OCI-LY7 (cell line): ENCODE measurements around the gene INPP5A. TPM values are rescaled to one million over a fixed set of nuclear protein-coding genes. Genes with fewer than 3 reads are reported as not detected.

Experiments used
- BruUV-seq: library from RNA; stranded (reverse); fragments of 400-500 nt; replicated peaks from 2 replicates; lab custom pipeline; 2021; lab: Mats Ljungman, UMichigan
- CTCF ChIA-PET: fragments of 300-600 bp; sonication (Branson Sonifier 250); formaldehyde crosslinking; loops from one replicate; lab custom pipeline; 2022; ENCODE audit warnings: antibody characterized with exemption; ENCODE audit not compliant: unreplicated experiment; lab: Charles Lee
- POLR2A ChIA-PET: fragments of 300-600 bp; sonication (Branson Sonifier 250); formaldehyde crosslinking; loops from one replicate; lab custom pipeline; 2022; ENCODE audit warnings: antibody characterized with exemption; lab: Charles Lee
- DNase-seq: peaks from one replicate; pipeline ENCODE4 v3.0.0-alpha.2; 2015; ENCODE audit warnings: low spot score
- H2AFZ ChIP-seq: fragments of 200-600 bp; sonication (generic), shearing (Covaris generic); 2 replicates; pipeline ENCODE4 v1.6.1; 2014; ENCODE audit warnings: mild to moderate bottlenecking, antibody characterized with exemption, low read length, moderate library complexity
- H3K27ac ChIP-seq: fragments of 200-600 bp; sonication (generic); 2 replicates; pipeline ENCODE4 v1.5.1; 2014; ENCODE audit warnings: mixed run types, low read depth, mild to moderate bottlenecking, moderate library complexity, low read length, inconsistent platforms; ENCODE audit not compliant: poor library complexity, severe bottlenecking
- H3K36me3 ChIP-seq: fragments of 200-600 bp; sonication (generic); 2 replicates; pipeline ENCODE4 v1.6.1; 2014; ENCODE audit warnings: mild to moderate bottlenecking, antibody characterized with exemption, low read length, moderate library complexity, mixed read lengths; ENCODE audit not compliant: insufficient read depth
- H3K4me1 ChIP-seq: fragments of 200-600 bp; sonication (generic); 2 replicates; pipeline ENCODE4 v1.5.1; 2014; ENCODE audit warnings: mild to moderate bottlenecking, low read length; ENCODE audit not compliant: insufficient read depth, poor library complexity, severe bottlenecking
- H3K4me2 ChIP-seq: fragments of 200-600 bp; sonication (generic); 2 replicates; pipeline ENCODE4 v1.6.1; 2014; ENCODE audit warnings: mild to moderate bottlenecking, low read length
- H3K4me3 ChIP-seq: fragments of 200-600 bp; sonication (generic); 2 replicates; pipeline ENCODE4 v1.5.1; 2014; ENCODE audit warnings: mild to moderate bottlenecking, low read depth, low read length; ENCODE audit not compliant: poor library complexity, severe bottlenecking
- H3K79me2 ChIP-seq: fragments of 200-600 bp; sonication (generic); 2 replicates; pipeline ENCODE4 v1.6.1; 2016; ENCODE audit warnings: low read depth, mild to moderate bottlenecking, low read length, moderate library complexity, mixed read lengths; ENCODE audit not compliant: insufficient read depth
- H3K9me2 ChIP-seq: fragments of 200-600 bp; sonication (generic); 2 replicates; pipeline ENCODE4 v1.6.1; 2016; ENCODE audit warnings: mild to moderate bottlenecking, low read length, mixed read lengths; ENCODE audit not compliant: insufficient read depth
- H3K9me3 ChIP-seq: fragments of 200-600 bp; sonication (generic); 2 replicates; pipeline ENCODE4 v1.6.1; 2014; ENCODE audit warnings: mild to moderate bottlenecking, mixed run types, low read length, mixed read lengths
- H4K20me1 ChIP-seq: fragments of 200-600 bp; sonication (generic); 2 replicates; pipeline ENCODE4 v1.6.1; 2014; ENCODE audit warnings: mild to moderate bottlenecking, antibody characterized with exemption, low read length, moderate library complexity, mixed read lengths; ENCODE audit not compliant: insufficient read depth
- EZH2phosphoT487 ChIP-seq: fragments of 200-600 bp; sonication (generic); IDR thresholded peaks from 2 replicates; pipeline ENCODE4 v1.6.1; 2018; ENCODE audit warnings: low read depth, borderline replicate concordance, mild to moderate bottlenecking, mixed run types, antibody characterized with exemption, low read length, moderate library complexity, mixed read lengths
- intact Hi-C: fragments of 100-400 bp; cut with micrococcal nuclease; formaldehyde crosslinking; loops from one replicate; pipeline ENCODE4 v1.10.0; 2022; ENCODE audit not compliant: unreplicated experiment
- total RNA-seq, 2 experiments: library from RNA; depleted of rRNA in 1 of 2; stranded (reverse); fragments of >200 nt in 1 of 2; shearing (Covaris generic) in 1 of 2; gene quantifications; 2 replicates each; pipeline ENCODE4 v1.2.3, GENCODE V29; 2014 to 2022
- TF ChIP-seq, protein P1 (sequence below): fragments of 200-600 bp; sonication (generic); conservative IDR thresholded peaks from 2 replicates; pipeline ENCODE4 v1.5.1; 2014; ENCODE audit warnings: mild to moderate bottlenecking, antibody characterized with exemption, low read length, moderate library complexity, mixed read lengths

INPP5A gene
- total RNA-seq, 2 experiments from 2014 or later: 14.5 to 18.4 TPM

GRCh38 chr10:132549371-132549770 lies 11.8 kb downstream of the INPP5A start:
- POLR2A ChIA-PET: interaction anchor here (3.0 kb wide), 1 partner anchor 9 kb away, joined by 20 read pairs; no protein-coding TSS in a partner anchor

DNA sequence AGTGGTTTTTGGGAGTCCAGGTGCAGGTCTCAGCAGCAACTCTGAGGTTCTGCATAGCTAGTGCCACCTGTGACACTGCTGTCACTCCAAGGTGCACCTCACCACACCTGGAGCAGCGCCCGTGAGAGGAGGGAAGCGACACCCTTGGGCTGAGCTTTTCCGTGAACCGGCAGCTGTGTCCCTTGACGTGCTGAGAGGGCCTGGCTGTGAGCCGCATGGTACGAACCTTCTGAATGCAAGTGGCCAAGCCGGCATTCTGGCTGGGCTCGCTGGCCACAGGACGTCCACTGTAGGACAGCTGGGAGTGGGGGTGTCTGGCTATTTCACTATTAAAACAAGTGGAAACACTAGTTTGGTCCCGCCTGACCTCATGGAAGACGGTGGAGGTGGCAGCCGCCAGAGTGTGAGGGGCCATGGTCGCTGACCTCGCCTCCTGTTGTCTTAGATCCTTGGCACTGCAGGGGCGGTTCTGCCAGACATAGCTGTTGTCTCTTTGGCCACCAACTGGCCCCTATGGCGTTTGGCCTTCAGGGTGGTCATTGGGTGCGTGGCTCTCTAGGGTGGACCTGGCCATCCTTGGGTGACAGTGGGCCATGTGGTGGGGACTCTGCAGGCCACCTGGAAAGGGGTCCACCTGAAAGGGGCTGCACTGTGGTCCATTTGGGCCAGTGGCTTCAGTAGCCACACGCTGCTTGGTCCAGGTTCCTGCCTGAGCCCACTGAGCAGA lies 12.9 kb downstream of the INPP5A start:
- ChIA-PET CTCF (interaction anchor here (1.0 to 1.2 kb wide), 3 partner anchors 12 to 25 kb away, joined by 3 to 6 read pairs (median 3); no protein-coding TSS in a partner anchor), POLR2A (interaction anchor here (1.5 to 3.0 kb wide), 3 partner anchors 10 to 21 kb away, joined by 6 to 20 read pairs (median 16); no protein-coding TSS in a partner anchor)
- intact Hi-C loops: loop anchor here (1.0 kb wide), 1 partner anchor 13 kb away; the partner anchor contains the start of gene INPP5A
- BruUV-seq: no TSS peak
- TF ChIP-seq EZH2phosphoT487: no peak
- TF ChIP-seq, protein P1, sequence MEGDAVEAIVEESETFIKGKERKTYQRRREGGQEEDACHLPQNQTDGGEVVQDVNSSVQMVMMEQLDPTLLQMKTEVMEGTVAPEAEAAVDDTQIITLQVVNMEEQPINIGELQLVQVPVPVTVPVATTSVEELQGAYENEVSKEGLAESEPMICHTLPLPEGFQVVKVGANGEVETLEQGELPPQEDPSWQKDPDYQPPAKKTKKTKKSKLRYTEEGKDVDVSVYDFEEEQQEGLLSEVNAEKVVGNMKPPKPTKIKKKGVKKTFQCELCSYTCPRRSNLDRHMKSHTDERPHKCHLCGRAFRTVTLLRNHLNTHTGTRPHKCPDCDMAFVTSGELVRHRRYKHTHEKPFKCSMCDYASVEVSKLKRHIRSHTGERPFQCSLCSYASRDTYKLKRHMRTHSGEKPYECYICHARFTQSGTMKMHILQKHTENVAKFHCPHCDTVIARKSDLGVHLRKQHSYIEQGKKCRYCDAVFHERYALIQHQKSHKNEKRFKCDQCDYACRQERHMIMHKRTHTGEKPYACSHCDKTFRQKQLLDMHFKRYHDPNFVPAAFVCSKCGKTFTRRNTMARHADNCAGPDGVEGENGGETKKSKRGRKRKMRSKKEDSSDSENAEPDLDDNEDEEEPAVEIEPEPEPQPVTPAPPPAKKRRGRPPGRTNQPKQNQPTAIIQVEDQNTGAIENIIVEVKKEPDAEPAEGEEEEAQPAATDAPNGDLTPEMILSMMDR: no peak
- H3K79me2 ChIP-seq: peaks cover 10% of the 10 kb centered on the region; the same call in 1 of the 2 replicates
- H2AFZ ChIP-seq: no peak overlapping the region
- H3K36me3 ChIP-seq: no peaks in the 10 kb centered on the region
- peak overlapping the region; percentile 62 for H3K4me2 ChIP-seq
- DNase-seq: peak; percentile 51
- no peaks in the 10 kb centered on the region for H3K9me3 ChIP-seq
- H4K20me1 ChIP-seq: no peaks in the 10 kb centered on the region
- peak overlapping the region; percentile 86 for H3K27ac ChIP-seq
- H3K4me3 ChIP-seq: no peak overlapping the region
- H3K4me1 ChIP-seq: peaks cover 56% of the 10 kb centered on the region
- H3K9me2 ChIP-seq: no peaks in the 10 kb centered on the region

More at GRCh38 chr10:132549371-132549770, 11.8 kb downstream of the INPP5A start:
- intact Hi-C loops: no loop called here
- BruUV-seq: no TSS peak
- Histone ChIP-seq H3K36me3 (no peaks in the 10 kb centered on the region), H3K4me3 (no peak overlapping the region), H3K4me1 (peaks cover 55% of the 10 kb centered on the region), H2AFZ (no peak overlapping the region), H4K20me1 (no peaks in the 10 kb centered on the region), H3K9me2 (no peaks in the 10 kb centered on the region), H3K9me3 (no peaks in the 10 kb centered on the region), H3K4me2 (no peak overlapping the region), H3K79me2 (peaks cover 2% of the 10 kb centered on the region; the same call in 1 of the 2 replicates), H3K27ac (no peak overlapping the region)
- no peak for TF ChIP-seq EZH2phosphoT487
- TF ChIP-seq, protein P1: no peak
- no peak for DNase-seq
- CTCF ChIA-PET: interaction anchor here (0.6 kb wide), 1 partner anchor 11 kb away, joined by 3 read pairs; no protein-coding TSS in a partner anchor
